Skin epidermis (tissue), 12 donors: Measurements from ENCODE around the gene CLCN7.

Experiments
- H3K27ac ChIP-seq, 21 experiments: fragments of 200-600 bp; sonication (generic) in 11 of 21; one replicate each; pipeline ENCODE4 v1.5.0; 2020; ENCODE audit warnings: mild to moderate bottlenecking in 3 of 21, inconsistent platforms in 2 of 21, moderate library complexity in 2 of 21
- H3K4me3 ChIP-seq, 7 experiments: fragments of 200-600 bp; sonication (generic) in 2 of 7; one replicate each; pipeline ENCODE4 v1.5.0; 2020; ENCODE audit warnings: inconsistent platforms in 2 of 7, mild to moderate bottlenecking in 2 of 7, moderate library complexity in 1 of 7

The CLCN7 gene

DNA sequence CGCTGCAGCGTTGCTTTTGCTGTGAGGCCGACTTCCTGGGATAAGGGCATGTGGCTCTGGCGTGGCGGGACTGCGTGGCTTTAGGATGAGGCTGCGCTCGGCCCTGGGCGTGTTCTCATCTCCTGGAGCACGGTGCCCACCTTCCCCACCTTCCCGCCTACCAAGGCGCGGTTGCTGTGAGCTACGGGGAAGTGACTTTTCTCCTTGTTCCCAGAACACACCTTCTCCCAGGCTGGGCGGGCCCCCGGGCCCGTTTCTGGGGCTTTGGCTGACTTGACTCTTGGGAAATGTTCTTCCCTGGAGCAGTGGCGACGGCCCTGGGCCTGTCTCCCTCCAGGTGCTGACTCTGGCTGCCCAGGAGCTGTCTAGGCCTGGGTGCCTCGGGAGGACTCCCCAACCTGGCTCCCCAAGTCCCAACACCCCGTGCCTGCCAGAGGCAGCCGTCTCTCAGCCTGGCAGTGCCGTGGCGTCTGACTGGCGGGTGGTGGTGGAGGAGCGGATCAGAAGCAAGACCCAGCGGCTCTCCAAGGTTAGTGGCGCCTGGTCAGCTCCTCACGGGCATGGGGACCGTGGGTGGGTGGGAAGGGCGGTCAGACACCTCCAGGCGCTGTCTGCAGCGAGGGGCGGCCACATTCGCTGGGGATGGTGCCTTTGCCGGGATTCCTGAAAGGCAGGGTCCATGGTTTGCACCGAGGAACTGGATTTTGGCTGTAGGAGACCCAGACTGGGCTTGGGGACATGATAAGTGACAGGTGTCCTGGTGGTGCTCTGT is 30.4 kb upstream of the CLCN7 start:
- Histone ChIP-seq H3K27ac (no peak overlapping the region), H3K4me3 (no peak overlapping the region)

DNA sequence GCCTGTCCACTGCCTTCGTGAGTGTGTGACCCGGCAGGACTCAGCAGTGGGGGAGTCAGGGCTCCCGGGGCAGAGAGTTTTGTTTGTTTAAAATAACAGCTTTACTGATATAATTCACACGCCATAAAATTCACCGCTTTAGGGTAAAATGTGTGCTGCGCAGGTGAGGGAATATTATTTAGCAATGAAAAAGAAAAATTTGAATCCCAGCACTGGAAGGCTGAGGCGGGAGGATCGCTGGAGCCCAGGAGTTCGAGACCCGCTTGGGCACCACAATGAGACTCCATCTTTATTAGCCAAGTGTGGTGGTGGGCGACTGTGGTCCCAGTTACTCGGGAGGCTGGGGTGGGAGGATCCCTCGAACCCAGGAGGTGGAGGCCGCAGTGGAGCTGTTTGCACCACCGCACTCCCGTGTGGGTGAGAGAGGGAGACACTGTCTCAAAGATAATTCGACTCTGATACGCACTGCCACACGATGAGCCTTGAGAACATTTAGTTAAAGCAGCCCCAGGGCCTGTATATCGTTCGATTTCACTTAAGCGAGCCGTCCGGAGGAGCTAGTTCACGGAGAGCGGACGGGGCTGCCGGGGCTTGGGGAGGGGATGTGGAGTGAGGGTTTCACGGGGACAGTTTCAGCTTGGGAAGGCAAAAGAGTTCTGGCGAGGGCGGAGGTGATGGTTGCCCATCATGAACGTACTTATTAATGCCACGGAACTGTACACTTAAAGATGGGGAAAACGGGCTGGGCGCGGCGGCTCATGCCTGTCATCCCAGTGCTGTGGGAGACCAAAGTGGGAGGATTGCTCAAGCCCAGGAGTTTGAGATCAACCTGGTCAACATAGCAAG is 28.5 kb upstream of the CLCN7 start:
- Histone ChIP-seq H3K4me3 (no peak overlapping the region), H3K27ac (no peak overlapping the region)

DNA sequence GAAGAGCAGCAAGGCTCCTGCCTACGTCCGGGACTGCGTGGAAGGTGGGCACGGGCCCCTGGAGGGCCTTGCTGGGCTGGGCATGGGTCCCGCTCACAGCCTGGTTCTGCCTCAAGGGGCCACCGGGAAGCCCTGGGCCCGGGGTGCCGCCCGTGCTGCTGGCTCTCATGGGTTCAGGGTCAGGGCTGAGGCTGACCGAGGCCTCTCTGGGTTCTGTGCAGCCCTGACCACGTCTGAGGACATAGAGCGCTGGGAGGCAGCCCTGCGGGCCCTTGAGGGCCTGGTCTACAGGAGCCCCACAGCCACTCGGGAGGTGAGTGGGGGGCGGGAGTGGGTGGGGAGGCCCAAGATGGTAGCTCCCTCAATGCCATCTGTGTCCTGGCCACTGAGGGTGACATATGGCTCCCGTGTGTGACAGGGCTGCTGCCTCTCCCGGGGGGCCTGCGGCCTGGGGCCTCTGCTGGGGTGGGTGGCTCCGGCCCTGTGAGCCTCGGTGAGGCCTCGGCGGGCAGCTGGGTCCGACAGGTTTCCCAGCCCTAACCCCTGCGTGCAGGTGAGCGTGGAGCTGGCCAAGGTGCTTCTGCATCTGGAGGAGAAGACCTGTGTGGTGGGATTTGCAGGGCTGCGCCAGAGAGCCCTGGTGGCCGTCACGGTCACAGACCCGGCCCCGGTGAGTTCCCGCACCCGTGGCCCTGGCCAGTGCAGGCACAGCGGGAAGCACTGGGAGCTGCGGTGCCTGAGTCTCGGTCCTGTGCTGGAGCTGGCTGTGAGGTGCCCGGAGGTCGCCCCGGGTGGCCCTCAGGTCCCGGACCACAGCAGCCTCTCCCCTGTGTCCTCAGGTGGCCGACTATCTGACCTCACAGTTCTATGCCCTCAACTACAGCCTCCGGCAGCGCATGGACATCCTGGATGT is 27.5 kb upstream of the CLCN7 start:
- H3K4me3 ChIP-seq, result no peak overlapping the region
- no peak overlapping the region for H3K27ac ChIP-seq

DNA sequence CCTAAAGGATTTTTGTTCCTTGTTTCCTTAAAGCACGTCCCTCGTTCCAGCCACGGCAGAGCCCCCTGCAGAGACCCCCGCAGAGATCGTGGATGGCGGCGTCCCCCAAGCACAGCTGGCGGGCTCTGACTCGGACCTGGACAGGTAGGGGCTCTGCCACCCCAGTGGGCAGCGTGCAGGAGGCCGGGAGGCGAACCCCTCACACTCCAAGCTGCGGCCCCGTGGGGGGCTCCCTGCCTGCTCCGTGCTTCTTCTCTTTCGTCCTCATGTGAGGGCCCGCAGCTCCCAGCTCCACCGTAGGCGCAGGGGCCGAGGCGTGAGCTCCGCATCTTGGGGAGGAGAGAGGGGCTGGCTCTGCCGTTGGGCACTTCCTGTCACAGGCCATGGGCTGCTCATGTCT is 26.8 kb upstream of the CLCN7 start:
- H3K4me3 ChIP-seq, result no peak overlapping the region
- no peak overlapping the region for H3K27ac ChIP-seq

DNA sequence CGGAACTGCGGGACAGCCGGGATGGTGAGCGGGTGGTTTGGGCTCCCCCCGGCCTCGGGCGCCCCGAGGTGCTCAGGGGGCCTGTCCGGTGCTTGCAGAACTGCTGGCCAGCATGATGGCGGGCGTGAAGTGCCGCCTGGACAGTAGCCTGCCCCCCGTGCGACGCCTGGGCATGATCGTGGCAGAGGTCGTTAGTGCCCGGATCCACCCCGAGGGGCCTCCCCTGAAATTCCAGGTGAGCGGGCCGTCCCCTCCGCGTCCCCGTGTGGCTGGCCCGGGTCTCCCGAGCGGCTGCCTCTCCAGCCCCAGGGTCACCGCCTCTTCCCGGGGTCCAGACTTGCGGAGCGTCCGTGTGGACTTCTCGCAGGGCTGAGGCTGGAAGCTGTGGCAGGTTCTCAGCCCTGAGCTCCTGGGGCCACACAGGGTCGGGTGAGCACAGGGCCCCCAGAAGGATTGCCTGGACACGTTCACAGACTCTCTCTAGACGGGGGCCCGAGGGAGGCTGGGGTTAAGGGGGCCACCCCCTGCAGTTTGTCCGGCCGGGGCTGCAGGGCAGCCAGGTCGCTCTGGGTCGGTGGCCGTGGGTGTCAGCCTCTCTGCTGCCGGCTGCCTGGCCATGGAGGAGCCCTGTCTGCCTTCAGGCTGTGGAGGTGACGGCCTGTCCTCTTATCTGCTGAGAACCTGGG is 25.8 kb upstream of the CLCN7 start:
- H3K4me3 ChIP-seq, result no peak overlapping the region
- H3K27ac ChIP-seq, result no peak overlapping the region

DNA sequence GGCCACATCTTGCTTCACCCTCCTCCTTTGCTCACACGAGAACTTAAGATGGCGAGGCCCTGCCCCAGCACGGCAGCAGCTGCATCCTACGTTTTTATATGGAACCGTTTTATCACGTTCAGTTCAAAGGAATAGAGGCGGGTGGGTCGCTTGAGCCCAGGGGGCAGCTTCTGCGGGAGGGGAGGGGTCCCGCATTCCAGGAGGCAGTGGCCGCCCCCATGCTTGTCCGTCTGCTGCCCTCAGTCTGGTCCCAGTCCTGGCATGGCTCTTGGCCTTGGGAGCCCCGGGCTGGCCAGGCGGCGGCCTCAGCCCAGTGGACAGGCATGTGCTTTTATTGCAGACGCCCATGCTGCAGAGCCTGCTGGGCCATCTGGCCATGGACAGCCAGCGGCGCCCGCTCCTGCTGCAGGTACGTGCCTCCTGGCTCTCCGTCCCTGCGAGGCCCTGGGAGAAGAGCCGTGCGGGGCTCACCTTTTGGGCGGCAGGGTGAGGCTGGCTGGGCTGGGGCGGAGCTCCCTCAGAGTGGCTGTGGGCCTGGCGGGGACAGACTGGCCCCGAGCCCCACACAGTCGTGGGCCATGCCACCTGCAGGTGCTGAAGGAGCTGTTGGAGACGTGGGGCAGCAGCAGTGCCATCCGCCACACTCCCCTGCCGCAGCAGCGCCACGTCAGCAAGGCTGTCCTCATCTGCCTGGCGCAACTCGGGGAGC is 25.1 kb upstream of the CLCN7 start:
- no peak overlapping the region for H3K27ac ChIP-seq
- no peak overlapping the region for H3K4me3 ChIP-seq

DNA sequence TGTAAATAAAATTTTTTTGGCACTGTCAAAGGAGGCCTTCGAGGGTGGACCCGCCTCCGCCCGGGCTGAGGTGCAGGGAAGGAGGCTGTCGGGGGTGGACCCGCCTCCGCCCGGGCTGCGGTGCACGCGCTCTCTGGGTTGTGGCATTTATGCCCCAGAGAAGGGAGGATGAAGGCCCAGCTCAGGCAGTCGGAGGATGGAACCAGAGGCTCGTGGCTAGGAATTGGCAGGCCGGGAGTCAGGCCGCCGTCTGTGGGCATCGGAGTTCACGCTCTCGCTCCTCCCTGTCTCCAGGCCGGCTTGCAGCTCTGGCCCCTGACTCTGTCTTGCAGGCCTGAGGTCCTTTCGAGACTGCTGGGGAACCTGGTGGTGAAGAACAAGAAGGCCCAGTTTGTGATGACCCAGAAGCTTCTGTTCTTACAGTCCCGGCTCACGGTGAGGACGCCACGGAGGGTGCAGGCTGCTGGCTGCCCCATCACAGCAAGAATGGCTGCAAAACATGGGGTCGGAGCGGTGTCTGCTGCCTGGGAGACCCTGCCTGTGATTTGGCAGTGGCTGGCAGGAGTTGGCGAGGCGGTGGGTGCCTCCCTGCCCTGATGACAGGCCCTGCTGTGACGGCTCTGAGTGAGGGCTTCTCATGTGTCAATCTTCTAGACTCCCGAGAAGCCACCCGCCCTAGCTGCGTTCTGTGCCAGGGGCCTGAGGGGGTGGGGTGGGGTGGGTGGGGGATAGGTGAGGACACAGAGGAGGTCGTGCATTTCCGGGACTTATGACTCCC is 24.3 kb upstream of the CLCN7 start:
- Histone ChIP-seq H3K4me3 (no peak overlapping the region), H3K27ac (no peak overlapping the region)

DNA sequence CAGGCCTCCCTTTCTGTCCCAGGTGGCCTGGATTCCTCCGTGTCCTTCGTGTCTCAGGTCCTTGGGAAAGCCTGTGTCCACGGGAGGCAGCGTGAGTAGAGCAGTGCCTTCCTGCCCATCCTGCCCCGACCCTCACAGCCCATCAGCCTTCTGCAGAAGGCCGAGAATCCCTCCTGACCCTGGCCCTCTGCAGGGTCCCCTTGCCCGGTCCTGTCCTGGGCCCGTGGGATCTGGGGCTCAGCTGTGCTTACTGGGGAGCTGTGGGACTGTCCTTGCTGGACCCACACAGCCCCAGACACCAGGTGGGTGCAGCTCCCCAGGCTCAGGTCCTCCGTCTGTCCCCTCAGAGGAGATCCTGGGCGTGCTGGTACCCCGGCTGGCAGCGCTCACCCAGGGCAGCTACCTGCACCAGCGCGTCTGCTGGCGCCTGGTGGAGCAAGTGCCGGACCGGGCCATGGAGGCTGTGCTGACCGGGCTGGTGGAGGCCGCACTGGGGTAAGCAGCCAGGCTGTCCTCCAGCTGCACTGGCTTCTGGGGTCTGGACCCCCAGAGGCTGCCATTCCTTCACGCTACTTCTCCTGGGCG is 22.3 kb upstream of the CLCN7 start:
- no peak overlapping the region for H3K4me3 ChIP-seq

DNA sequence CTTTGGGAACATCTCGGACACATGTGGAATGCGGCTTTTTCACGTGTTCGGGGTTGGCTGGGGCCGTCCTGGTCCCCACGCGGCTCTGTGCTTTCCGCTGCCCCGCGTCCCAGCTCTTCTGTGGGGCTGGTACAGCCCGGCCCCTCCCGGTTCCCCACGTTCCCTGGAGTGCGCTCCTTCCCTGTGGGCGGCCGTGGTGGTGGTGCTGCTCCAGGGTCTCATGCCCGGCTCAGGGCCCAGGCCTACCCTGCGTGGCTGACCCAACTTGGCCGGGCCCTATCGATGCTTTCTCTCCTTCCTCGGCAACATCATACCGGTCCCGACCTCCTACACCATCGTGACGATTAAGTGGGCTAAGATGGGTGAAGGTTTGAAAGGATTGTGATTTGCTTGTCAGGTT is 21.6 kb upstream of the CLCN7 start:
- H3K27ac ChIP-seq, result no peak overlapping the region
- H3K4me3 ChIP-seq, result no peak overlapping the region

More for the DNA sequence above, 22.3 kb upstream of the CLCN7 start:
- H3K27ac ChIP-seq, result no peak overlapping the region

DNA sequence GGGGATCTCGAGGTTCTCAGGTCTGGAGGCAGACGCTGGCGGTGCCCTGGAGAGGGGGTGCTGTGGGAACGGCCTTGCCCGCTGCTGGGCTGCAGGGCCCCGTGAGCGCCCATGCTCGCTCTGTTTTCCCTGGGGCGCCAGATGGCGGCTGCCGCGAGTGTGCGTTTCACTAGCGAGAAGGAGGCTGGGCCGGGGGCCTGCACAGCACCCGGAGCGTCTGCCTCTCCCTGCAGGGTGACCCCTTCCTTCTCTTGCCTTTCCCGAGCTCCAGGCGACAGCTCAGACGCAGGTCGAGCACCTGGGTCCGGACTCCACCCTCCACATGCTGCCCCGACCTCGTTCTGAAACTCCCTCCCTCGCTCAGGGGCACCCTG is 21.0 kb upstream of the CLCN7 start:
- Histone ChIP-seq H3K27ac (no peak overlapping the region), H3K4me3 (no peak overlapping the region)

DNA sequence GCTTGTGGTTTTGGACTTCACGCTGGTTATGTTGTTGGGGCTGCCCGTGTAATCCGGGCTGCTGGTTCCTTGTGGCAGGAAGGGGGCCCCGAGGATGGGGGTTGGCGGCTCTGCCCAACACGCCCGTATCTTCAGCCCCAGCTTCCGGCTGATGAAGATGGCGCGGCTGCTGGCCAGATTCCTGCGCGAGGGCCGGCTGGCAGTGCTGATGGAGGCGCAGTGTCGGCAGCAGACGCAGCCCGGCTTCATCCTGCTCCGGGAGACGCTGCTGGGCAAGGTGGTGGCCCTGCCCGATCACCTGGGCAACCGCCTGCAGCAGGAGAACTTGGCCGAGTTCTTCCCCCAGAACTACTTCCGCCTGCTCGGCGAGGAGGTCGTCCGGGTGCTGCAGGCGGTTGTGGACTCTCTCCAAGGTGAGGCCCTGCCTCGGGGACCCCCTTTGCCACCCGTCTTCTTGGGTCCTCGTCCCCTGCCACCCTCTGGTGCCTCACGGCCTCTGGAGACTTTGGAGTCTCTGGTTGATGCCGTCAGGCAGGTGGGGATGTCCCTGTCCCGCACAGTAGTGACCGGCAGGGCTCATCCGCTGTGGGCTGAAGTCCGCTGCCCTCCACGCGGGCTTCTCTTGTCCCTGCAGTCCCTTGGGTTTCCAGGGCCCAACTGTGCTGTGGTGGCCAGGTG is 20.5 kb upstream of the CLCN7 start:
- no peak overlapping the region for H3K4me3 ChIP-seq
- no peak overlapping the region for H3K27ac ChIP-seq

DNA sequence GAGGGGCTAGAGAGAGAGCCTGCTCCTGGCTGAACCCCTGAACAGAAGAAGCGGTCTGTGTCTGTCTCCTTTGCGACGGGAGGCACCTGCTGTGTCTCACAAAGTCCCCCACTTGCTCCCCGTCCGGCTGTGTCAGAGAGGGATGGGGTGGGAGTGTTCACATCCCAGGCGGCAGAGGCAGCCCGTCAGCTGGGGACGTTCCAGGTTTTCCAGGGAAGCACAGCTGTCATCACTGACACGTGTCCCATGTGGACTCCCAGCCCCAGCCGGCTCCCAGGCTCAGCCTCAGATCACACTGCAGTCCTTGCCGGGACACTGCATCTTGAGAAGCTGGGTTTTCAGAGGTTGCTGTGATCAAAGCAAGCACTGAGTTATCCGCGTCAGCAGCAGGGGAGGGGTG is 19.9 kb upstream of the CLCN7 start:
- Histone ChIP-seq H3K4me3 (no peak overlapping the region), H3K27ac (no peak overlapping the region)

DNA sequence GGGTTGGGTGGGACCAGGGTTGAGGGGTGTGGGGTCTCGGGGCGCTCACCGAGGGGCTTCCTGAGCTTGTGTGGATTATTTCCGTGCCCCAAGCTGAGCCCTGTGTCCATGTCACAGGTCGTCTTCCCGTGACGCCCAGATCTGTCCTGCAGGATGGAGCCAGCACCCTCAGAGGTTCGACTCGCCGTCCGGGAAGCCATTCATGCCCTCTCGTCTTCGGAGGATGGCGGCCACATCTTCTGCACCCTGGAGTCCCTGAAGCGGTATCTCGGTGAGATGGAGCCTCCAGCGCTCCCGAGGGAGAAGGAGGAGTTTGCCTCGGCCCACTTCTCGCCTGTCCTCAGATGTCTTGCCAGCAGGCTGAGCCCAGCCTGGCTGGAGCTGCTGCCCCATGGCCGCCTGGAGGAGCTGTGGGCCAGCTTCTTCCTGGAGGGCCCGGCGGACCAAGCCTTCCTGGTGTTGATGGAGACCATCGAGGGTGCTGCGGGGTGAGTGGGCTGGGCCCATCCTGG is 19.4 kb upstream of the CLCN7 start:
- Histone ChIP-seq H3K4me3 (peak overlapping the region; percentile 51 to 90 (median 80)), H3K27ac (peak overlapping the region in 15 of 21 experiments; percentile 85 to 99 (median 95))

DNA sequence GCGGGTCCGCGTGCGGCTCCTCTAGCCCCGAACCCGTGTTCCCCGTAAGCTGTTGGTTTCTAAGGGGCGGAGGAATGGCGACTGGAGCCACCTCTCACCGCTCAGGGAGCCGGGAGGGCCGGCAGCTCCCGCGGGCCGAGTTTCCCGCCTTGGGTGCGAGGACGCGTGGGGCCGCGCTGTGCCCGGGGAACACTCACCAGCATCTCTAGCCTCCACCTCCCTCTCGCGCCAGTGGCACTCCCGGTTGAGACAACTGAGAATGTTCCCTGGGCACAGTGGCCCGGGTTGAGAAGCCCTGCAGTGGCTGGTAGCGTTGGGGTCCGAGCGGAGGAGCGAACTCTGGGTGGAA is 18.9 kb upstream of the CLCN7 start:
- peak overlapping the region; percentile 48 to 99 (median 94) for H3K27ac ChIP-seq
- peak overlapping the region; percentile 51 to 90 (median 80) for H3K4me3 ChIP-seq

DNA sequence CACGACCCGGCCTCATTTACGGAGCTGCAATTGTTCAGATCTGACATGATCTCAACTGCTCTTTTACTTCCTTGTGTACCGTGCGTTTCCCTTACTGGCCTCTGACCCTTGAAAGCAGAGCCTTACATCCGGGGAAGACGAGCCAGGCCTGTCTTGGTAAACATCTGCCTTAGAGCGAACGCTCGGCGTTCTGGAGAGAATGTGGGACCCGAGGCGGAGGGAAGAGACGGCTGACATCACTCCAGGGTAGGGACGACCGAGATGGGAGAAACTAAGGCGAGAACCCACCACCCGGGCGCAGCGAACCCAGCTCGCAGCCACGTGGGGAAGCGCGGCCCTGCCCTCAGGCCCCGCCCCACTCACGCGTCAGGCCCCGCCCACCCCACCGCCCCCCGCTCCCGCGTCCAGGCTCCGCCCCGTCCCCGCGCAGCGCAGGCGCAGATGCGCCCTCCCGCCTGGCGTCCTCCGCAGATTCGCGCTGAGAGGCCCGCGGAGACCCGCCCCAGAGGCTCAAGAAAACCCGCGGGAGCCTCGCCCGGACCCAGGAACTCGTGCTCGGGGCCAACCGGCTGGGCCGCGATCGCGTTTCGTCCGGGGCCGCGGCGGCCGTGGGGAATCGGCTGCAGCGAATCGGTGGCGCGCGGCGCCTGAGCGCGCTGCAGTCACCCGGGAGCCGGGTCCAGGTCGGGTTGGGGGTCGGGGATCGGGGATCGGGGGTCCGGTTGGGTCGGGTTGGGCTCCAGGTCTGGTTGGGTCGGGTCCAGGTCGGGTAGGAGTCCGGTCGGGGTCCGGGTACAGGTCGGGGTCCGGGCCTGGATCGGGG is 18.3 kb upstream of the CLCN7 start, which contains the start of gene TELO2:
Gene TELO2 (plus strand): TSS at position 438 of the 823 bp plus-strand sequence. CDS start 922 bp downstream, outside the sequence.
- H3K27ac ChIP-seq, result peak within 1 kb of the TSS; percentile 48 to 99 (median 94)
- peak within 1 kb of the TSS; percentile 51 to 90 (median 80) for H3K4me3 ChIP-seq
